Measurements from ENCODE around the gene NEGR1.

The NEGR1 gene

GRCh38 chr1:72227667-72228066 lies 54.7 kb downstream of the NEGR1 start:
- TF ChIP-seq CTCF (IDR thresholded peaks at IDR 0.05; ENCODE audit: insufficient read depth, low read length, missing control alignments): no peak
- POLR2A ChIA-PET: no interaction called here
- no peak for DNase-seq (ENCODE audit: low read depth, low spot score)
- CTCF ChIA-PET: no interaction called here
- H3K4me3 ChIP-seq (ENCODE audit: low read depth, low read length): no peak overlapping the region

DNA sequence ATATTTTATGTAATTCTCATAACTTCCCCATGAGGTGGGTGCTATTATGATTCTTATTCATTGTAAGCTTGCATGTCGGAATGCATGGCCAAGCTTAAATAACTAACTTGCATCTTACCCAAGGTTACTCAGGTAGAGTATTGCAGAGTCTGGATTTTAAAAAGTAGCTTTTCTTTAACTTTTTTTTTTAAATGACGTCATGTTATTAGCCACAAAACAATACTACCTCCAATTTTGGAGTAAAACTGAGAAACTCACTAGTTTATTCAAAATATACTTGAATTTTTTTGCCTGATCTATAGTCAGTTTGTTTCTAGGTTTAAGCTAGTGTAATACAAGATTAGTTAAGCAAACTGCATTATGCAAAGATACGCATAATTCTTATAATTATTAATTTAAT lies 57.8 kb downstream of the NEGR1 start:
- H3K4me3 ChIP-seq (ENCODE audit: low read depth, low read length): no peak overlapping the region
- DNase-seq (ENCODE audit: low read depth, low spot score): no peak
- no peak for TF ChIP-seq CTCF (IDR thresholded peaks at IDR 0.05; ENCODE audit: insufficient read depth, low read length, missing control alignments)
- ChIA-PET CTCF (interaction anchor here (1.2 kb wide), 1 partner anchor 39 kb away, joined by 3 read pairs; no protein-coding TSS in a partner anchor), POLR2A (no interaction called here)

DNA sequence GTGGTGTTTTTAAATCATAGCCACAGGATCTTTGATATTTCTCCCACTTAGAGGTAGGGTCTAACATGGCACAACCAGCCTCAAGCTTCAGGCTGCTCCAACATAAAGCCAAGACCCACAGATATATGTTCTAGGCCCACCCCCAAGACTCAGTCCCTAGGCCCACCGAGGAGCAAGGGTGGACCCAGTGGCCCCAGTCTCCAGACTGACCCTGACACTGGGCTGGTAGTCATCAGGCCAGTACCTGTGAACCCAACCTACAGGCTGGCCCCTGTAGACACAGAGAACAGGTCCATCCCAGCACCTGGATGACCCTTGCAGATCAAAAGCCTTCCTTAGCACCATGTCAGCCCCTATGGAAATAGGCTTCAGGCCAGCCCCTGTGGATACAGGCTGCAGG lies 60.5 kb downstream of the NEGR1 start:
- TF ChIP-seq CTCF (IDR thresholded peaks at IDR 0.05; ENCODE audit: insufficient read depth, low read length, missing control alignments): no peak
- H3K4me3 ChIP-seq (ENCODE audit: low read depth, low read length): no peak overlapping the region
- ChIA-PET CTCF (no interaction called here), POLR2A (no interaction called here)
- no peak for DNase-seq (ENCODE audit: low read depth, low spot score)

DNA sequence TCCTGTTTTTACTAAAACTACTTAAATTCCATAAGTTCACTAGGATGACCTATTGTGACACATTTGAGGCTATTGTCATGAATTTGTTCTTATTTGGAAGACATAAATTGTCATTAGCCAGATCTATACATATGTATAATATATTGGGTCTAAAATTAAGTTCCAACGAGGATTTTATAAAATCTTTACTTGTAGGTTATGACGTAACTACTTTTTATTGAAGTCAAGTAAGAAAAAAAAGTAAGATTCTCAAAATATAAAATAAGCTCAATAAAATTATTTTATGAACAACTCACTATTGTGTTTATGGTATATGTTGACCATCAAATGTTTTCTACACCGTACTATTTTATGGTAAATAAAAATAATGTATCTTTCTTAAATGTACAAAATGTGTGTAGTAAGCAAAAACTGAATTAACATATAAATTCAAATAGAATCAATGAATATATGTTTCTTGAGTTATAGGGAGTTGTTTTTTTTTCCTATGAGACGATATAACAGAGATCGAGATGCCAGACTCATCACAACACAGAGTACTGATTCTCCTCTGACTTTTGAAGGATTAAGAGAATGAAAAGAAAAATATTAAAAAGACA lies 64.1 kb downstream of the NEGR1 start:
- DNase-seq (ENCODE audit: low read depth, low spot score): no peak
- ChIA-PET POLR2A (no interaction called here), CTCF (interaction anchor here (1.4 kb wide), 1 partner anchor 11 kb away, joined by 4 read pairs; no protein-coding TSS in a partner anchor)
- no peak overlapping the region for H3K4me3 ChIP-seq (ENCODE audit: low read depth, low read length)
- TF ChIP-seq CTCF (IDR thresholded peaks at IDR 0.05; ENCODE audit: insufficient read depth, low read length, missing control alignments): no peak

GRCh38 chr1:72207059-72207458 lies 75.3 kb downstream of the NEGR1 start:
- DNase-seq (ENCODE audit: low read depth, low spot score): no peak
- CTCF ChIA-PET: no interaction called here
- POLR2A ChIA-PET: no interaction called here

GRCh38 chr1:72202761-72203160 lies 79.6 kb downstream of the NEGR1 start:
- ChIA-PET CTCF (interaction anchor here (1.3 kb wide), 1 partner anchor 15 kb away, joined by 3 read pairs; no protein-coding TSS in a partner anchor), POLR2A (no interaction called here)
- no peak overlapping the region for H3K4me3 ChIP-seq (ENCODE audit: low read depth, low read length)
- no peak for DNase-seq (ENCODE audit: low read depth, low spot score)
- TF ChIP-seq CTCF (IDR thresholded peaks at IDR 0.05; ENCODE audit: insufficient read depth, low read length, missing control alignments): no peak

More at GRCh38 chr1:72207059-72207458, 75.3 kb downstream of the NEGR1 start:
- no peak overlapping the region for H3K4me3 ChIP-seq (ENCODE audit: low read depth, low read length)
- no peak for TF ChIP-seq CTCF (IDR thresholded peaks at IDR 0.05; ENCODE audit: insufficient read depth, low read length, missing control alignments)

All from AG04449 (cell line).